IMR-90 (cell line): ENCODE results near the gene MEGF11. TPM values are rescaled to one million over a fixed set of nuclear protein-coding genes. Genes with fewer than 3 reads are reported as not detected.
A peak's percentile ranks its signal among the peaks of the same experiment; 100 is the strongest.

Experiments used
- ATAC-seq: fragments of 200-7000 bp; cut with Tn5 transposase; 2 replicates; pipeline ENCODE4 v1.9.1; 2020; ENCODE audit warnings: low read depth, mild to moderate bottlenecking, moderate library complexity
- BruUV-seq: library from RNA; stranded (reverse); fragments of 400-500 nt; replicated peaks from 2 replicates; lab custom pipeline; 2021; lab: Mats Ljungman, UMichigan
- CTCF ChIA-PET: fragments of 300-600 bp; formaldehyde crosslinking; extraction: SDS; loops from one replicate; lab custom pipeline; 2021; ENCODE audit warnings: antibody characterized with exemption; lab: Yijun Ruan, JAX
- POLR2A ChIA-PET: fragments of 300-600 bp; sonication (Branson Sonifier 250); formaldehyde crosslinking; loops from one replicate; lab custom pipeline; 2022; ENCODE audit warnings: antibody characterized with exemption; ENCODE audit not compliant: unreplicated experiment; lab: Charles Lee
- DNase-seq: peaks from one replicate; pipeline ENCODE4 v3.0.0; 2013
- H2AFZ ChIP-seq: replicated peaks from 2 replicates; pipeline ENCODE3; 2013; ENCODE audit warnings: low read length, mild to moderate bottlenecking; ENCODE audit not compliant: poor library complexity
- H2AK5ac ChIP-seq: 2 replicates; pipeline ENCODE4 v1.6.1; 2013; ENCODE audit warnings: low read depth, low read length, inconsistent platforms
- H2AK9ac ChIP-seq: replicated peaks from 2 replicates; pipeline ENCODE3; 2013; ENCODE audit warnings: mild to moderate bottlenecking, low read depth, low read length, moderate library complexity; ENCODE audit not compliant: poor library complexity
- H2BK120ac ChIP-seq: 2 replicates; pipeline ENCODE4 v1.6.1; 2013; ENCODE audit warnings: low read depth, low read length, inconsistent platforms
- H2BK15ac ChIP-seq: 3 replicates; pipeline ENCODE4 v1.6.1; 2013; ENCODE audit warnings: low read depth, low read length, inconsistent platforms
- H2BK20ac ChIP-seq: 2 replicates; pipeline ENCODE4 v1.6.1; 2013; ENCODE audit warnings: low read depth, mild to moderate bottlenecking, inconsistent platforms, low read length, moderate library complexity
- H2BK5ac ChIP-seq: 2 replicates; pipeline ENCODE4 v1.6.1; 2013; ENCODE audit warnings: mild to moderate bottlenecking, low read depth, low read length, inconsistent platforms; ENCODE audit not compliant: poor library complexity, severe bottlenecking
- H3K14ac ChIP-seq: replicated peaks from 2 replicates; pipeline ENCODE4 v1.6.1; 2013; ENCODE audit warnings: low read depth, low read length, inconsistent platforms
- H3K18ac ChIP-seq: 2 replicates; pipeline ENCODE4 v1.6.1; 2013; ENCODE audit warnings: low read depth, low read length, control low read depth
- H3K23ac ChIP-seq: 2 replicates; pipeline ENCODE4 v1.6.1; 2013; ENCODE audit warnings: low read depth, low read length, inconsistent platforms
- H3K27ac ChIP-seq: 2 replicates; pipeline ENCODE4 v1.5.1; 2013; ENCODE audit warnings: mild to moderate bottlenecking, control low read depth, low read length; ENCODE audit not compliant: insufficient read depth
- H3K27me3 ChIP-seq: 2 replicates; pipeline ENCODE4 v1.6.1; 2013; ENCODE audit warnings: low read length; ENCODE audit not compliant: control insufficient read depth, insufficient read depth
- H3K36me3 ChIP-seq: 2 replicates; pipeline ENCODE4 v1.6.1; 2013; ENCODE audit warnings: low read length, mixed read lengths; ENCODE audit not compliant: control insufficient read depth, insufficient read depth
- H3K4ac ChIP-seq: 2 replicates; pipeline ENCODE4 v1.6.1; 2013; ENCODE audit warnings: low read depth, low read length, inconsistent platforms
- H3K4me1 ChIP-seq: 2 replicates; pipeline ENCODE4 v1.6.1; 2013; ENCODE audit warnings: low read length, mixed read lengths; ENCODE audit not compliant: control insufficient read depth, insufficient read depth
- H3K4me2 ChIP-seq: 2 replicates; pipeline ENCODE4 v1.6.1; 2013; ENCODE audit warnings: low read depth, mild to moderate bottlenecking, control low read depth, low read length, moderate library complexity
- H3K4me3 ChIP-seq: 2 replicates; pipeline ENCODE4 v1.5.1; 2013; ENCODE audit warnings: low read depth, mild to moderate bottlenecking, control low read depth, low read length, moderate library complexity; ENCODE audit not compliant: insufficient read depth
- H3K56ac ChIP-seq: 2 replicates; pipeline ENCODE4 v1.6.1; 2013; ENCODE audit warnings: low read length, inconsistent platforms; ENCODE audit not compliant: insufficient read depth; ENCODE audit errors: extremely low read depth
- H3K79me1 ChIP-seq, 2 experiments: 2 replicates each; pipeline ENCODE4 v1.6.1; 2013; ENCODE audit warnings: low read length in 2 of 2, inconsistent platforms in 1 of 2, low read depth in 1 of 2
- H3K9ac ChIP-seq: 2 replicates; pipeline ENCODE4 v1.6.1; 2013; ENCODE audit warnings: low read depth, low read length, control low read depth
- H3K9me1 ChIP-seq: 2 replicates; pipeline ENCODE4 v1.6.1; 2013; ENCODE audit warnings: low read length, inconsistent platforms; ENCODE audit not compliant: insufficient read depth
- H3K9me3 ChIP-seq: 2 replicates; pipeline ENCODE4 v1.6.1; 2013; ENCODE audit warnings: low read length; ENCODE audit not compliant: control insufficient read depth, insufficient read depth
- H4K20me1 ChIP-seq: 2 replicates; pipeline ENCODE4 v1.6.1; 2013; ENCODE audit warnings: low read length, inconsistent platforms; ENCODE audit not compliant: insufficient read depth
- H4K5ac ChIP-seq: 2 replicates; pipeline ENCODE4 v1.6.1; 2013; ENCODE audit warnings: mild to moderate bottlenecking, low read depth, low read length, control low read depth
- H4K8ac ChIP-seq, 2 experiments: 2 replicates each; pipeline ENCODE4 v1.6.1; 2013; ENCODE audit warnings: low read depth in 2 of 2, low read length in 2 of 2, control low read depth in 1 of 2, inconsistent platforms in 1 of 2
- H4K91ac ChIP-seq: 2 replicates; pipeline ENCODE4 v1.6.1; 2013; ENCODE audit warnings: low read depth, low read length, inconsistent platforms; ENCODE audit not compliant: insufficient read depth
- BHLHE40 ChIP-seq: fragments of 150-350 bp; IDR thresholded peaks from 2 replicates; pipeline ENCODE4 v1.6.1; 2016; ENCODE audit warnings: mild to moderate bottlenecking, low read depth, low read length
- CEBPB ChIP-seq: IDR thresholded peaks from 2 replicates; pipeline ENCODE4 v1.6.1; 2012; ENCODE audit warnings: low read depth, low read length, improper control_type of control experiment
- FOS ChIP-seq: fragments of 150-350 bp; IDR thresholded peaks from 2 replicates; pipeline ENCODE4 v1.6.1; 2016; ENCODE audit warnings: low read depth, low read length
- MAFK ChIP-seq: IDR thresholded peaks from 2 replicates; pipeline ENCODE4 v1.6.1; 2012; ENCODE audit warnings: low read depth, low read length, improper control_type of control experiment
- MXI1 ChIP-seq: IDR thresholded peaks from 2 replicates; pipeline ENCODE4 v1.6.1; 2012; ENCODE audit warnings: low read depth, mild to moderate bottlenecking, low read length, moderate library complexity, borderline replicate concordance
- NFE2L2 ChIP-seq: fragments of 150-350 bp; IDR thresholded peaks from 2 replicates; pipeline ENCODE4 v1.6.1; 2016; ENCODE audit warnings: low read depth, mild to moderate bottlenecking, low read length
- POLR2A ChIP-seq: IDR thresholded peaks from 2 replicates; pipeline ENCODE4 v1.6.1; 2012; ENCODE audit warnings: mild to moderate bottlenecking, low read depth, low read length
- RFX5 ChIP-seq: IDR thresholded peaks from 2 replicates; pipeline ENCODE4 v1.8.0; 2012; ENCODE audit warnings: low read depth, mild to moderate bottlenecking, low read length, moderate library complexity
- SMC3 ChIP-seq: fragments of 150-350 bp; IDR thresholded peaks from 2 replicates; pipeline ENCODE4 v1.6.1; 2016; ENCODE audit warnings: low read depth, mild to moderate bottlenecking, antibody characterized with exemption, low read length, moderate library complexity
- WGBS, 2 experiments: methylation state at CpG; one replicate each; pipeline versions ENCODE4 v1.1.5 to v1.1.7; 2013; ENCODE audit warnings: missing lambda C conversion rate in 2 of 2; ENCODE audit not compliant: insufficient read length in 1 of 2; ENCODE audit errors: extremely low coverage in 2 of 2; 5-methylcytosine and 5-hydroxymethylcytosine counted together
- dilution Hi-C: fragments of 300-500 bp; cut with HindIII; formaldehyde crosslinking; loops from one replicate; pipeline ENCODE4 v1.14.3; 2018; ENCODE audit warnings: low sequenced_read_pairs; ENCODE audit not compliant: unreplicated experiment
- in situ Hi-C: fragments of 300-500 bp; cut with MboI; formaldehyde crosslinking; loops from 3 replicates; pipeline ENCODE4 v1.14.3; 2019; ENCODE audit warnings: low sequenced_read_pairs, inconsistent platforms, mixed read lengths
- intact Hi-C: fragments of 100-400 bp; cut with micrococcal nuclease; formaldehyde crosslinking; loops from 2 replicates; pipeline ENCODE4 v1.10.0; 2022
- polyA plus RNA-seq, 3 experiments: library from polyadenylated mRNA; depleted of rRNA; stranded (reverse); fragments of >200 nt; gene quantifications; 2 replicates each; pipeline ENCODE4 v1.2.3, GENCODE V29; 2012; ENCODE audit warnings: low replicate concordance in 1 of 3
- total RNA-seq: library from RNA; depleted of rRNA; stranded (reverse); fragments of >200 nt; gene quantifications from 2 replicates; pipeline ENCODE4 v1.2.3, GENCODE V29; 2012

Gene MEGF11
- total and polyA plus RNA-seq, 2 of the 4 experiments (the other 2 are of a cell fraction) = not detected

- 100% methylated on average over 1 of the region's 10 CpGs; no CpG with 5 or more reads in 1 of the 2 experiments for WGBS, 2 experiments
- intact Hi-C loops (loop anchor here (5.0 kb wide), 1 partner anchor 246 kb away; the partner anchor contains the start of gene SNAPC5), dilution Hi-C loops (no loop called here)
These were observed 2.3 kb downstream of the MEGF11 start for GRCh38 chr15:66251065-66251789.

More at GRCh38 chr15:66251065-66251789, 2.3 kb downstream of the MEGF11 start:
- H3K27ac ChIP-seq = no peak overlapping the region
- H3K14ac ChIP-seq = no peak overlapping the region
- POLR2A ChIA-PET = no interaction called here
- no peak overlapping the region for H2BK15ac ChIP-seq
- no peak overlapping the region for H2BK120ac ChIP-seq
- H2AK5ac ChIP-seq = no peak overlapping the region
- no peaks in the 10 kb centered on the region for H3K79me1 ChIP-seq
- H4K91ac ChIP-seq = no peak overlapping the region
- H3K4ac ChIP-seq = no peak overlapping the region
- no peak overlapping the region for H3K56ac ChIP-seq
- H3K36me3 ChIP-seq = no peaks in the 10 kb centered on the region
- BruUV-seq = no TSS peak
- no peak overlapping the region for H2AK9ac ChIP-seq
- no peak overlapping the region for H3K9ac ChIP-seq
- no peak overlapping the region for H2AFZ ChIP-seq
- H4K8ac ChIP-seq = no peak overlapping the region
- no peaks in the 10 kb centered on the region for H4K20me1 ChIP-seq
- ATAC-seq = no peak
- CTCF ChIA-PET = no interaction called here
- 0 out of 2 replicates have a peak overlapping the region, but pooled peaks have one; percentile 15 for H3K23ac ChIP-seq
- in situ Hi-C loops = no loop called here
- no peak overlapping the region for H4K5ac ChIP-seq
- no peak overlapping the region for H3K18ac ChIP-seq
- H3K9me3 ChIP-seq = no peaks in the 10 kb centered on the region
- H3K4me2 ChIP-seq = no peak overlapping the region
- no peak overlapping the region for H2BK5ac ChIP-seq
- peaks cover 78% of the 10 kb centered on the region for H3K27me3 ChIP-seq
- peaks cover 6% of the 10 kb centered on the region; the same call in 1 of the 2 replicates for H3K4me1 ChIP-seq
- H3K4me3 ChIP-seq = no peak overlapping the region
- DNase-seq = no peak
- H3K9me1 ChIP-seq = no peaks in the 10 kb centered on the region
- no peak for TF ChIP-seq NFE2L2
- no peak for TF ChIP-seq MAFK
- TF ChIP-seq FOS = no peak
- TF ChIP-seq POLR2A = no peak
- TF ChIP-seq SMC3 = no peak
- no peak for TF ChIP-seq BHLHE40
- TF ChIP-seq CEBPB = no peak
- no peak for TF ChIP-seq RFX5
- no peak for TF ChIP-seq MXI1
- no peak overlapping the region for H2BK20ac ChIP-seq
